Neural cell (in vitro differentiated cells): ENCODE measurements around the gene NFILZ. TPM values are rescaled to one million over a fixed set of nuclear protein-coding genes. Genes with fewer than 3 reads are reported as not detected.

Source experiments
- H2AFZ ChIP-seq: fragments of 200-600, 300-800 bp; sonication (generic), shearing (Covaris generic); 2 replicates; pipeline ENCODE4 v1.6.0; 2014; ENCODE audit warnings: low read depth, mild to moderate bottlenecking, antibody characterized with exemption, low read length, moderate library complexity
- H3F3A ChIP-seq: fragments of 200-600 bp; shearing (Covaris generic); 2 replicates; pipeline ENCODE4 v1.6.1; 2016; ENCODE audit warnings: mild to moderate bottlenecking, moderate library complexity, mixed read lengths, antibody characterized with exemption, low read length; ENCODE audit not compliant: insufficient read depth, poor library complexity, severe bottlenecking
- H3K27ac ChIP-seq: fragments of 200-600, 300-800 bp; sonication (generic), shearing (Covaris generic); 2 replicates; pipeline ENCODE4 v1.5.1; 2014; ENCODE audit warnings: mild to moderate bottlenecking, low read length, moderate library complexity
- H3K27me3 ChIP-seq: fragments of 300-800, 200-600 bp; sonication (generic), shearing (Covaris generic); 2 replicates; pipeline ENCODE4 v1.6.0; 2014; ENCODE audit warnings: mild to moderate bottlenecking, low read depth, low read length, moderate library complexity; ENCODE audit not compliant: insufficient read depth
- H3K36me3 ChIP-seq: fragments of 300-800, 200-600 bp; sonication (generic), shearing (Covaris generic); 2 replicates; pipeline ENCODE4 v1.5.1; 2014; ENCODE audit warnings: mild to moderate bottlenecking, antibody characterized with exemption, low read length, moderate library complexity; ENCODE audit not compliant: insufficient read depth
- H3K4me2 ChIP-seq: fragments of 300-800, 200-600 bp; sonication (generic), shearing (Covaris generic); 2 replicates; pipeline ENCODE4 v1.6.0; 2014; ENCODE audit warnings: mild to moderate bottlenecking, low read length
- H3K4me3 ChIP-seq: fragments of 300-800, 200-600 bp; sonication (generic), shearing (Covaris generic); 2 replicates; pipeline ENCODE4 v1.5.1; 2014; ENCODE audit warnings: mild to moderate bottlenecking, low read length, moderate library complexity
- H3K79me2 ChIP-seq: fragments of 200-600 bp; shearing (Covaris generic); replicated peaks from 2 replicates; pipeline ENCODE4 v1.6.0; 2014; ENCODE audit warnings: mild to moderate bottlenecking, low read length, moderate library complexity; ENCODE audit not compliant: insufficient read depth
- H3K9ac ChIP-seq: fragments of 300-800, 200-600 bp; sonication (generic), shearing (Covaris generic); 2 replicates; pipeline ENCODE4 v1.6.1; 2016; ENCODE audit warnings: mild to moderate bottlenecking, low read length, mixed read lengths
- H3K9me2 ChIP-seq: fragments of 200-600 bp; shearing (Covaris generic); 2 replicates; pipeline ENCODE4 v1.6.1; 2016; ENCODE audit warnings: mild to moderate bottlenecking, low read length, mixed read lengths; ENCODE audit not compliant: insufficient read depth
- H3K9me3 ChIP-seq: fragments of 200-600, 300-800 bp; sonication (generic), shearing (Covaris generic); 2 replicates; pipeline ENCODE4 v1.6.1; 2016; ENCODE audit warnings: mild to moderate bottlenecking, mixed run types, low read length, moderate library complexity, mixed read lengths
- H4K20me1 ChIP-seq: fragments of 200-600 bp; shearing (Covaris generic); 2 replicates; pipeline ENCODE4 v1.6.1; 2016; ENCODE audit warnings: mild to moderate bottlenecking, mixed run types; ENCODE audit not compliant: insufficient read depth
- EP300 ChIP-seq: fragments of 450-650 bp; conservative IDR thresholded peaks from 2 replicates; pipeline ENCODE4 v1.6.1; 2014; ENCODE audit warnings: antibody characterized with exemption, mild to moderate bottlenecking, moderate library complexity; ENCODE audit not compliant: poor library complexity, severe bottlenecking
- POLR2AphosphoS5 ChIP-seq: IDR thresholded peaks from 2 replicates; pipeline ENCODE4 v1.6.1; 2012
- REST ChIP-seq: IDR thresholded peaks from 2 replicates; pipeline ENCODE4 v1.6.1; 2012; ENCODE audit warnings: borderline replicate concordance
- polyA plus RNA-seq: library from polyadenylated mRNA; depleted of rRNA; stranded (reverse); fragments of >200 nt; gene quantifications from 2 replicates; pipeline ENCODE4 v1.2.3, GENCODE V29; 2014

NFILZ gene
- polyA plus RNA-seq, 1 donor from 2014 or later, result not detected

DNA sequence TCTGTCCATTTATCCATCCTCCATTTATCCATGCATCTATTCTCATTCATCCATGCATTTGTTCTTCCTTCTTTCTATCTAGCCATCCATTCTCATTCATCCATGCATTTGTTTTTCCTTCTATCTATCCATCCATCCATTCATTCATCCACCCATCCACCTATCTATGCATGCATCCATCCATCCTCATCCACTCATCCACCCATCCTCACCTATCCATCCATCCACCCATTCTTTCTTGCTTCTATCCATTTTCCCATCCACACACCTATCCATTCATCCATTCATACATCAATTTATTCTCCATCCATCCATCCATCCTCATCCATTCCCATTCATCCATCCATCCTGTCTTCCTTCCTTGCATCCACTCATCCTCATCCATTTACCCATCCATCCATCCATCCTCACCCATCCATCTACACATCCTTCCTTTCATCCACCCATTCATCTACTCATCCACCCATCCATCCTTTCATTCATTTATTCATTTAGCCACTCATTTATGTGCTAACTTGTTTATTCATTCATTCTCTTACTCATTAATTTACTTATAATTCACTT lies 47.9 kb downstream of the NFILZ start:
- no peaks in the 10 kb centered on the region for H3K36me3 ChIP-seq
- H3K9me2 ChIP-seq, result no peaks in the 10 kb centered on the region
- H3K9me3 ChIP-seq, result no peaks in the 10 kb centered on the region
- no peaks in the 10 kb centered on the region for H4K20me1 ChIP-seq
- no peak overlapping the region for H3K9ac ChIP-seq
- TF ChIP-seq EP300 (no peak), POLR2AphosphoS5 (no peak), REST (no peak)
- H3K4me2 ChIP-seq, result no peak overlapping the region
- no peak overlapping the region for H3K27ac ChIP-seq
- no peak overlapping the region for H2AFZ ChIP-seq
- H3K4me3 ChIP-seq, result no peak overlapping the region
- no peaks in the 10 kb centered on the region for H3K27me3 ChIP-seq
- H3F3A ChIP-seq, result no peaks in the 10 kb centered on the region
- no peaks in the 10 kb centered on the region for H3K79me2 ChIP-seq

Other genes starting within 250 kb of the NFILZ start
- gene RAB11B, start 240.3 kb upstream of the NFILZ start, polyA plus RNA-seq, result 71.1 and 84.2 TPM in 2 replicates
- gene MARCHF2, start 217.3 kb upstream of the NFILZ start, polyA plus RNA-seq, result 57.3 and 67.9 TPM in 2 replicates
- 91.7 and 113 TPM in 2 replicates for gene HNRNPM, start 185.7 kb upstream of the NFILZ start, polyA plus RNA-seq
- 0.62 and 1.5 TPM in 2 replicates for gene PRAM1, start 128.0 kb upstream of the NFILZ start, polyA plus RNA-seq
- gene ZNF414, start 116.5 kb upstream of the NFILZ start, polyA plus RNA-seq, result 3.4 and 13.4 TPM in 2 replicates
- 0.40 TPM in 2 replicates for gene MYO1F, start 53.2 kb upstream of the NFILZ start, polyA plus RNA-seq
- 99.4 and 143 TPM in 2 replicates for gene ADAMTS10, start 19.9 kb upstream of the NFILZ start, polyA plus RNA-seq
- not detected in 2 replicates for gene ACTL9, start 68.2 kb downstream of the NFILZ start, polyA plus RNA-seq
- not detected in 2 replicates for gene OR2Z1, start 91.0 kb downstream of the NFILZ start, polyA plus RNA-seq
- 65.7 and 67.0 TPM in 2 replicates for gene ZNF558, start 201.7 kb downstream of the NFILZ start, polyA plus RNA-seq
- gene MBD3L1, start 201.7 kb downstream of the NFILZ start, polyA plus RNA-seq, result not detected in 2 replicates